T-helper 17 cell (primary cell): ENCODE measurements around the gene GZF1. TPM values are rescaled to one million over a fixed set of nuclear protein-coding genes. Genes with fewer than 3 reads are reported as not detected.

Experiments used
- total RNA-seq, 4 donors: library from RNA in 2 of 4; stranded (reverse) in 2 of 4; gene quantifications; one replicate each; pipeline ENCODE4 v1.2.3 and lab custom pipeline; 2022 to 2026

GZF1 gene
- total RNA-seq, 2 donors from 2014 or later = 27.7 to 28.5 TPM

Other genes with a start within 250 kb of the GZF1 start
- gene NXT1, start 11.4 kb upstream of the GZF1 start, total RNA-seq = 10 to 100 TPM; 77.5 to 77.6 TPM
- gene NAPB, start 59.3 kb downstream of the GZF1 start, total RNA-seq = 10 to 100 TPM in 1 of 2 donors, 1 to 10 TPM in 1; 8.5 to 12.3 TPM
- not detected for gene CSTL1, start 77.5 kb downstream of the GZF1 start, total RNA-seq
- gene CST11, start 90.7 kb downstream of the GZF1 start, total RNA-seq = not detected
- gene CST8, start 128.9 kb downstream of the GZF1 start, total RNA-seq = not detected
- gene CST9L, start 206.3 kb downstream of the GZF1 start, total RNA-seq = not detected
- gene CST9, start 243.7 kb downstream of the GZF1 start, total RNA-seq = not detected